ENCODE results near the gene KRTAP4-11. TPM values are rescaled to one million over a fixed set of nuclear protein-coding genes. Genes with fewer than 3 reads are reported as not detected.
"Not testable (repeated sequence)": the region's sequence is repeated elsewhere in the genome, so short reads cannot be mapped to it uniquely, and the experiment has no call there.

KRTAP4-11 gene
- total RNA-seq, 1 donor from 2014 or later: not detected

DNA sequence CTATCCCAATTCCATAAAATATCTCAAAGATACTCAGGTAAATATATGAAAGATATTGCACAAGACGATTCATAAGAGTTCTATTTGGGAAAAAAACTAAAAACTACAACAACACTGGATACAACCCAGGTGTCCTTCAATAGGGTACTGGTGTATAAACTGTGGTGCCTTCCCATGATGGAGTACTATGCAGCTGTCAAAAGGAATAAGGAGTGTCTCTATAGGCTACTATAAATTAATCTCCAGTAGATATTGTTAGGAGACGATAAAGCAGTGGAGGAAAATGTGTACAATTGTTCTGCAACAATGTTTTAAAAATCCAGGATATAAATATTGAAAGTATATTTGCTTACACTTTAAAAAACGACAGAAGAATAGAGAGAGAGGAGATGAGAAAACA lies 8.2 kb upstream of the KRTAP4-11 start:
- Mint-ChIP-seq H3K36me3 (no peaks in the 10 kb centered on the region), H3K9me3 (no peaks in the 10 kb centered on the region), H3K27me3 (peaks cover 4% of the 10 kb centered on the region), H3K4me3 (no peak overlapping the region), H3K4me1 (ENCODE audit: unreplicated experiment) (no peaks in the 10 kb centered on the region), H3K27ac (no peak overlapping the region)
- TF ChIP-seq, protein P1, sequence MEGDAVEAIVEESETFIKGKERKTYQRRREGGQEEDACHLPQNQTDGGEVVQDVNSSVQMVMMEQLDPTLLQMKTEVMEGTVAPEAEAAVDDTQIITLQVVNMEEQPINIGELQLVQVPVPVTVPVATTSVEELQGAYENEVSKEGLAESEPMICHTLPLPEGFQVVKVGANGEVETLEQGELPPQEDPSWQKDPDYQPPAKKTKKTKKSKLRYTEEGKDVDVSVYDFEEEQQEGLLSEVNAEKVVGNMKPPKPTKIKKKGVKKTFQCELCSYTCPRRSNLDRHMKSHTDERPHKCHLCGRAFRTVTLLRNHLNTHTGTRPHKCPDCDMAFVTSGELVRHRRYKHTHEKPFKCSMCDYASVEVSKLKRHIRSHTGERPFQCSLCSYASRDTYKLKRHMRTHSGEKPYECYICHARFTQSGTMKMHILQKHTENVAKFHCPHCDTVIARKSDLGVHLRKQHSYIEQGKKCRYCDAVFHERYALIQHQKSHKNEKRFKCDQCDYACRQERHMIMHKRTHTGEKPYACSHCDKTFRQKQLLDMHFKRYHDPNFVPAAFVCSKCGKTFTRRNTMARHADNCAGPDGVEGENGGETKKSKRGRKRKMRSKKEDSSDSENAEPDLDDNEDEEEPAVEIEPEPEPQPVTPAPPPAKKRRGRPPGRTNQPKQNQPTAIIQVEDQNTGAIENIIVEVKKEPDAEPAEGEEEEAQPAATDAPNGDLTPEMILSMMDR (conservative IDR thresholded peaks at IDR 0.05): no peak
- DNase-seq (ENCODE audit: extremely low spot score, unreplicated experiment): no peak

DNA sequence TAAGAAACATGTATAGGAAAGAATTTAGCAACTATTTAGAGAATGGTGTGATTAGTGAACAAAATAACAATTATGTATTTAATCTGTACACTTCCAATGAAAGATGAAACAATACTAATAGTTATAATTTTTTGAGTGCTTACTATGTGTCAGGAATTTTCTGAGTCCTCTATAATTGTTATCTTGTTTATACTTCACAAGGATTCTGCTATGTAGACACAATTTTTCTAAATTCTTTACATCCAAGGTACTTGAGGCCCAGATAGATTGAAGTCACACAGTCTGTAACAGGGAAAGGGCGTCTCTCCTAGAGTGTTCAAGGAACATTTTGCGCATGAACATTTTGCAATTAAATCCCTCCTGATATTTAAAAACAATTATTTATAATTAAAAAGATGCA lies 6.9 kb upstream of the KRTAP4-11 start:
- Mint-ChIP-seq H3K9me3 (no peaks in the 10 kb centered on the region), H3K4me3 (no peak overlapping the region), H3K36me3 (no peaks in the 10 kb centered on the region), H3K27ac (no peak overlapping the region), H3K27me3 (peaks cover 4% of the 10 kb centered on the region), H3K4me1 (ENCODE audit: unreplicated experiment) (no peaks in the 10 kb centered on the region)
- no peak for DNase-seq (ENCODE audit: extremely low spot score, unreplicated experiment)
- TF ChIP-seq, protein P1 (conservative IDR thresholded peaks at IDR 0.05): no peak

DNA sequence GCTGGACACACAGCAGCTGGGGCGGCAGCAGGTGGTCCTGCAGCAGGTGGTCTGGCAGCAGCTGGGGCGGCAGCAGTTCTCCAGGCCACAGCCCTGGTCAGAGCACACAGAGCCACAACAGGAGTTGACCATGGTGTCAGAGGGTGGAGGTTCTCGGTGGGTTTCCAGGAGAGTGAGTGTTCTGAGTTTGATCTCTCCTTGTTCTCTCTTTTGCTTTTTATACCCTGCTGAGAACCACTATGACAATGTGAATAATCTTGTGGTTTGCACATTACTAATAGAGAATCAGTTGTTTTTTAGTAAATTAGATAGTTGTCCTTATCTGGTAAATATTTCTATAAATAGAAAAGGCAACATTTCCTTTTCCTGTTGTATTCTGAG lies 5.8 kb upstream of the KRTAP4-11 start, which contains the start of gene KRTAP4-12:
KRTAP4-12 (minus strand) TSS at position 192 of the 381 bp plus-strand sequence; CDS start at position 132, 60 bp downstream.
- not testable (repeated sequence) for H3K9me3 Mint-ChIP-seq; H3K4me1 Mint-ChIP-seq (ENCODE audit: unreplicated experiment); H3K27ac Mint-ChIP-seq; H3K36me3 Mint-ChIP-seq; H3K4me3 Mint-ChIP-seq; DNase-seq (ENCODE audit: extremely low spot score, unreplicated experiment); H3K27me3 Mint-ChIP-seq

DNA sequence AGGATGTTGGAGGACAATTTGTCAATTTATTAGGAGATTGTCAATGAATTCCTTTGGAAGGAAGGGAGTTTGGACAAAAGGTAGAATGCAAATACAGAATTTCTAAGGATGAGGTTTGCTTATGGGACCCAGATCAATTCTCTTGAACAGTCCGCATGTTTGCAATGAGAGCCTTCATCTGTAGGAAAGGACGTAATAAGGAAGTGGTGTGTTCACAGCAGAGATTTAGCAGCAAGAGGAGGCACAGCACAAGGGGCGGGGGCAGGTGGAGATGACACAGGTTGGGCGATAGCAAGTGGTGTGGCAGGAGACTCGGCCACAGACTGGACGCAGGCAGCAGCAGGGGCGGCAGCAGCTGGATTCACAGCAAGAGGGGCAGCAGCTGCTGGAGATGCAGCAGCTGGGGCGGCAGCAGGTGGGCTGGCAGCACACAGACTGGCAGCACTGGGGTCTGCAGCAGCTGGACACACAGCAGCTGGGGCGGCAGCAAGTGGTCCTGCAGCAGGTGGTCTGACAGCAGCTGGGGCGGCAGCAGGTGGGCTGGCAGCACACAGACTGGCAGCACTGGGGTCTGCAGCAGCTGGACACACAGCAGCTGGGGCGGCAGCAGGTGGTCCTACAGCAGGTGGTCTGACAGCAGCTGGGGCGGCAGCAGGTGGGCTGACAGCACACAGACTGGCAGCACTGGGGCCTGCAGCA lies 5.3 kb upstream of the KRTAP4-11 start:
- DNase-seq (ENCODE audit: extremely low spot score, unreplicated experiment); H3K27ac Mint-ChIP-seq; H3K9me3 Mint-ChIP-seq; H3K36me3 Mint-ChIP-seq; H3K4me1 Mint-ChIP-seq (ENCODE audit: unreplicated experiment); H3K27me3 Mint-ChIP-seq; H3K4me3 Mint-ChIP-seq: not testable (repeated sequence)

GRCh38 chr17:41121742-41122141 lies 3.6 kb upstream of the KRTAP4-11 start:
- Mint-ChIP-seq H3K4me3 (no peak overlapping the region), H3K27me3 (peaks cover 4% of the 10 kb centered on the region), H3K27ac (no peak overlapping the region), H3K36me3 (no peaks in the 10 kb centered on the region), H3K4me1 (ENCODE audit: unreplicated experiment) (peaks cover 4% of the 10 kb centered on the region), H3K9me3 (no peaks in the 10 kb centered on the region)
- TF ChIP-seq, protein P1 (conservative IDR thresholded peaks at IDR 0.05): no peak
- no peak for DNase-seq (ENCODE audit: extremely low spot score, unreplicated experiment)

DNA sequence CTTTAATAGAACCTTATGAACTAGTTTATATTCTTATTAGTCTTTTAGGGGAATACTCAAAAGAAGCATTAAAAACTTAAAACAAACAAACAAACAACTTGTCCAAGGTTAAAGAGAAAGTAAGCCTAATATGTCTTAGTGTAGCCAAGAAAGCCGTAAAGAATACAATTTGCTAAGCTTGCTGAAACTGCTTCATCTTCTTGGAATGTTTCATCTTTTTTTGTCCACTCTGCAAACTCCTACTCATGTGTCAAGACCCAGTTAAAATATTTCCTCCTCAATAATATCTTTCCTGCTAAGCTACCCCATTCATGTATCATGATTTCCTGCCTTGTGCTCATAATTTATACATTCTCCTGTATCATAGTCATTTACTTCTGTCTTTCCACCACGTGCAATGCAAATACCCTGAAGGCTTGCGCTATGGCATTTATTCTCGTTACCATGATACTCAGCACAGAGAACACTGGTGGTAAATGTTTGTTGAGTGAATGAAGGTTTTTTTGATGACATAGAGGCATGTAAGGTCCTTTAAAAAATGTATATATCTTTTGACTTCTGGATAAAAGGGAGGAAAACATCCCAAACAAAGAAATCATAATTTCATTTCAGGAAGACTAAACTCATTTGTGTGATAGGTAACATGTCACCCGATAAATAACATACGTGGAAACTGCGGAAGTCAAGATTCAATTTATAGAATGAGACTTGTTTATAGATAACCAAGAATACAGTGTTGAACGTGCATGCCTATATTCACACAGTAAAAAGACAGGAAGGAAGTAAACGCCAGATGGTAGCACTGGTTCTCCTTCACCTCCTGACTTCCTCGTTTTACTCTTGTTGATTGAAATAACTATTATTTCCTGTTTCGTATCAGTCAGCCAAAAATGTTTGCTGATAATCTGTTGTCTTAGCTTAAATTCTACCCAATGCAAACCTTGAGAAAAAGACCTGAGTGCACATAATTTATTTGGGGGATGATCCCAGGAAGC lies 1.8 kb upstream of the KRTAP4-11 start:
- not testable (repeated sequence) for H3K4me1 Mint-ChIP-seq (ENCODE audit: unreplicated experiment); H3K36me3 Mint-ChIP-seq; H3K27me3 Mint-ChIP-seq; H3K27ac Mint-ChIP-seq; DNase-seq (ENCODE audit: extremely low spot score, unreplicated experiment); H3K4me3 Mint-ChIP-seq; H3K9me3 Mint-ChIP-seq

DNA sequence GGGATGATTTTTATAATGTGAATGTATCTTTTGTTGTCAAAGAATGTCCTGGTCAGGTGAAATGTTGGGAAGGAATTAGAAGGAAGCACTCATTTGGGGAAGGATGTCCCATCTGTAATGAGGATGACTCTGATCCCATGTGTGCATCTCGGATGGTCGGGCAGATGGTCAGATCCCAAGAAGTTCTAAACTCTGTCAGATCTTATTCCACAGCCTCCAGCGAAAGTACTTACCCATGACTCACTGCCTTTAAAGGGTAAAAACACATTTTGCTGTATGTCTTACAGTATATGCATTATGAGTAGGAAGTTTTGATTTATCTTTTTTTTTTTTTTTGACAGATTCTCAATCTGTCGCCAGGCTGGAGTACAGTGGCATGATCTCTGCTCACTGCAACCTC lies 548 bp upstream of the KRTAP4-11 start:
- TF ChIP-seq, protein P1 (conservative IDR thresholded peaks at IDR 0.05): no peak
- no peak overlapping the region for H3K4me3 Mint-ChIP-seq
- H3K27ac Mint-ChIP-seq: no peak overlapping the region
- H3K4me1 Mint-ChIP-seq (ENCODE audit: unreplicated experiment): peaks cover 4% of the 10 kb centered on the region
- no peak for DNase-seq (ENCODE audit: extremely low spot score, unreplicated experiment)
- no peaks in the 10 kb centered on the region for H3K36me3 Mint-ChIP-seq
- no peaks in the 10 kb centered on the region for H3K27me3 Mint-ChIP-seq
- no peaks in the 10 kb centered on the region for H3K9me3 Mint-ChIP-seq

All from type B pancreatic cell (in vitro differentiated cells).